Left ventricle myocardium superior (tissue), 1 donor: ENCODE measurements around the gene TCEAL9. TPM values are rescaled to one million over a fixed set of nuclear protein-coding genes. Genes with fewer than 3 reads are reported as not detected.
"Not testable (repeated sequence)": the region's sequence is repeated elsewhere in the genome, so short reads cannot be mapped to it uniquely, and the experiment has no call there.

Experiments used
- ATAC-seq: fragments of 200-7000 bp; cut with Tn5 transposase; one replicate; pipeline ENCODE4 v1.9.1; 2020; ENCODE audit warnings: mild to moderate bottlenecking, moderate library complexity
- DNase-seq: peaks from one replicate; pipeline ENCODE4 v3.0.0-alpha.2; 2020
- intact Hi-C: fragments of 100-400 bp; cut with micrococcal nuclease; formaldehyde crosslinking; loops from one replicate; pipeline ENCODE4 v1.11.0; 2022
- long read RNA-seq: library from polyadenylated mRNA; unstranded; transcript quantifications from one replicate; pipeline ENCODE4 v2.0.0, GENCODE V29; 2021
- total RNA-seq: library from RNA; stranded (reverse); fragmentation: NEBNext Ultra II Directional; extraction: Animal tissue kit (Norgen Biotek cat#: 25700); gene quantifications from one replicate; pipeline ENCODE4 v1.2.1, GENCODE V29; 2021
- donor health status: DM: no; HTN: yes; CAD: no; lungs with severe emphysema.

The TCEAL9 gene
- total RNA-seq: 18.4 TPM
- long read RNA-seq, transcript TCEAL9-202 (3 exons, 1,033 nt): major isoform, 18 of 25 reads
- long read RNA-seq, partial matches to known transcripts: 1 of 25 reads
- long read RNA-seq, other reads (novel, unspliced or antisense): 0 of 25 reads

GRCh38 chrX:103356130-103356798, at the start of gene TCEAL9:
Gene TCEAL9 (plus strand): TSS chrX:103356506. CDS start chrX:103357685, 1,179 bp downstream.
- DNase-seq (peak; percentile 56), ATAC-seq (peak; percentile 98)
- intact Hi-C loops: no loop called here

GRCh38 chrX:103309860-103310554, 46.3 kb upstream of the TCEAL9 start:
- DNase-seq: no peak
- intact Hi-C loops: no loop called here
- no peak for ATAC-seq

GRCh38 chrX:103310555-103311398, 45.5 kb upstream of the TCEAL9 start, which contains the start of gene BEX2:
Gene BEX2 (minus strand): TSS chrX:103310990. CDS start chrX:103309976, 1,014 bp downstream.
- intact Hi-C loops: no loop called here
- DNase-seq: peak; percentile 41
- peak; percentile 66 for ATAC-seq

- DNase-seq: no peak
- intact Hi-C loops: no loop called here
- ATAC-seq: no peak
Measured at GRCh38 chrX:103311399-103311780, 44.9 kb upstream of the TCEAL9 start.

GRCh38 chrX:103329991-103330390, 26.3 kb upstream of the TCEAL9 start, which contains the start of gene TCEAL7:
Gene TCEAL7 (plus strand): TSS chrX:103330239. CDS start chrX:103331404, 1,165 bp downstream.
- peak; percentile 88 for ATAC-seq
- DNase-seq: peak; percentile 26
- intact Hi-C loops: no loop called here

- ATAC-seq (peak; percentile 53), DNase-seq (no peak)
- intact Hi-C loops: no loop called here
Measured at GRCh38 chrX:103330681-103331288, 25.5 kb upstream of the TCEAL9 start.

GRCh38 chrX:103338663-103339062, 17.6 kb upstream of the TCEAL9 start:
- ATAC-seq: no peak
- intact Hi-C loops: no loop called here
- DNase-seq: no peak

GRCh38 chrX:103343105-103343504, 13.2 kb upstream of the TCEAL9 start:
- ATAC-seq: no peak
- intact Hi-C loops: loop anchor here (2.0 kb wide), 1 partner anchor 122 kb away; no protein-coding TSS in a partner anchor
- no peak for DNase-seq

GRCh38 chrX:103344606-103345005, 11.7 kb upstream of the TCEAL9 start:
- DNase-seq: no peak
- ATAC-seq: no peak
- intact Hi-C loops: no loop called here

- intact Hi-C loops: no loop called here
- DNase-seq: no peak
- no peak for ATAC-seq
Measured at GRCh38 chrX:103347682-103348397, 8.5 kb upstream of the TCEAL9 start.

- ATAC-seq (peak; percentile 90), DNase-seq (peak; percentile 36)
- intact Hi-C loops: no loop called here
Measured at GRCh38 chrX:103356858-103357257, 552 bp downstream of the TCEAL9 start.

GRCh38 chrX:103357871-103358270, 1.6 kb downstream of the TCEAL9 start:
- intact Hi-C loops: no loop called here
- no peak for ATAC-seq
- no peak for DNase-seq

- DNase-seq, intact Hi-C loops, ATAC-seq: not testable (repeated sequence)
Measured at GRCh38 chrX:103359605-103360004, 3.3 kb downstream of the TCEAL9 start.

- no peak for ATAC-seq
- DNase-seq: no peak
- intact Hi-C loops: no loop called here
Measured at GRCh38 chrX:103360092-103360491, 3.8 kb downstream of the TCEAL9 start.

- DNase-seq (no peak), ATAC-seq (no peak)
- intact Hi-C loops: no loop called here
Measured at GRCh38 chrX:103360916-103361315, 4.6 kb downstream of the TCEAL9 start.

GRCh38 chrX:103361798-103362197, 5.5 kb downstream of the TCEAL9 start:
- ATAC-seq (no peak), DNase-seq (no peak)
- intact Hi-C loops: no loop called here

GRCh38 chrX:103362474-103362873, 6.2 kb downstream of the TCEAL9 start:
- intact Hi-C loops: no loop called here
- no peak for DNase-seq

GRCh38 chrX:103363046-103363445, 6.7 kb downstream of the TCEAL9 start:
- no peak for ATAC-seq
- DNase-seq: no peak
- intact Hi-C loops: no loop called here

More at GRCh38 chrX:103362474-103362873, 6.2 kb downstream of the TCEAL9 start:
- no peak for ATAC-seq
